GM23338 (cell line): ENCODE results near the gene UAP1. TPM values are rescaled to one million over a fixed set of nuclear protein-coding genes. Genes with fewer than 3 reads are reported as not detected.

ENCODE experiments used
- ATAC-seq: fragments of 200-7000 bp; cut with Tn5 transposase; 3 replicates; pipeline ENCODE4 v1.9.1; 2020
- DNase-seq: peaks from one replicate; pipeline ENCODE4 v3.0.0-alpha.2; 2015; ENCODE audit warnings: low spot score
- H2AFZ ChIP-seq: fragments of 200-600 bp; sonication (generic); 2 replicates; pipeline ENCODE4 v1.8.0; 2016; ENCODE audit warnings: antibody characterized with exemption, mild to moderate bottlenecking, moderate library complexity
- H3F3A ChIP-seq: fragments of 200-600 bp; sonication (generic); replicated peaks from 2 replicates; pipeline ENCODE4 v1.8.0; 2017; ENCODE audit warnings: antibody characterized with exemption, mixed run types, low read depth
- H3K27ac ChIP-seq: fragments of 200-600 bp; sonication (generic); 2 replicates; pipeline ENCODE4 v1.6.1; 2016; ENCODE audit warnings: low read depth
- H3K27me3 ChIP-seq: fragments of 200-600 bp; sonication (generic); 2 replicates; pipeline ENCODE4 v1.8.0; 2016; ENCODE audit warnings: mild to moderate bottlenecking, mixed run types, moderate library complexity; ENCODE audit not compliant: insufficient read depth
- H3K36me3 ChIP-seq: fragments of 200-600 bp; sonication (generic); 2 replicates; pipeline ENCODE4 v1.8.0; 2016; ENCODE audit warnings: mild to moderate bottlenecking; ENCODE audit not compliant: insufficient read depth
- H3K4me1 ChIP-seq: fragments of 200-600 bp; sonication (generic); 2 replicates; pipeline ENCODE4 v1.8.0; 2016; ENCODE audit warnings: mild to moderate bottlenecking, moderate library complexity; ENCODE audit not compliant: insufficient read depth
- H3K4me2 ChIP-seq: fragments of 200-600 bp; sonication (generic); 2 replicates; pipeline ENCODE4 v1.7.1; 2017; ENCODE audit warnings: mixed run types
- H3K4me3 ChIP-seq: fragments of 200-600 bp; sonication (generic); 2 replicates; pipeline ENCODE4 v1.6.1; 2016; ENCODE audit warnings: mixed run types
- H3K79me2 ChIP-seq: fragments of 200-600 bp; sonication (generic); replicated peaks from 2 replicates; pipeline ENCODE4 v1.8.0; 2017; ENCODE audit warnings: mild to moderate bottlenecking; ENCODE audit not compliant: insufficient read depth
- H3K9me2 ChIP-seq: fragments of 200-600 bp; sonication (generic); 2 replicates; pipeline ENCODE4 v1.8.0; 2017; ENCODE audit not compliant: insufficient read depth
- H4K20me1 ChIP-seq: fragments of 200-600 bp; sonication (generic); replicated peaks from 2 replicates; pipeline ENCODE4 v1.8.0; 2017; ENCODE audit warnings: mild to moderate bottlenecking; ENCODE audit not compliant: insufficient read depth
- H3K27ac Mint-ChIP-seq: 2 replicates; pipeline ENCODE4 v1.8.0; 2020; ENCODE audit warnings: inconsistent platforms, mild to moderate bottlenecking, moderate library complexity, mixed read lengths
- H3K27me3 Mint-ChIP-seq: 3 replicates; pipeline ENCODE4 v1.8.0; 2022; ENCODE audit warnings: low read depth, mild to moderate bottlenecking, moderate library complexity, mixed read lengths, inconsistent platforms; ENCODE audit not compliant: insufficient read depth, poor library complexity
- H3K36me3 Mint-ChIP-seq: 3 replicates; pipeline ENCODE4 v1.8.0; 2021; ENCODE audit warnings: low read depth, mild to moderate bottlenecking, inconsistent platforms, moderate library complexity, mixed read lengths
- H3K4me1 Mint-ChIP-seq: 3 replicates; pipeline ENCODE4 v1.8.0; 2020; ENCODE audit warnings: mild to moderate bottlenecking, inconsistent platforms, mixed read lengths
- H3K4me3 Mint-ChIP-seq: 3 replicates; pipeline ENCODE4 v1.8.0; 2021; ENCODE audit warnings: moderate library complexity, mild to moderate bottlenecking, inconsistent platforms, mixed read lengths
- H3K9me3 Mint-ChIP-seq: 3 replicates; pipeline ENCODE4 v1.8.0; 2020; ENCODE audit warnings: moderate library complexity, mild to moderate bottlenecking, inconsistent platforms, mixed read lengths
- CREB1 ChIP-seq: fragments of 250-450 bp; sonication (Bioruptor Pico); IDR thresholded peaks from 2 replicates; pipeline ENCODE4 v1.5.0; 2020; ENCODE audit warnings: low read depth, mild to moderate bottlenecking, moderate library complexity
- EZH2 ChIP-seq: fragments of 200-600 bp; sonication (generic); IDR thresholded peaks from one replicate; pipeline ENCODE4 v1.8.0; 2017; ENCODE audit warnings: antibody characterized with exemption, mild to moderate bottlenecking, low read depth; ENCODE audit not compliant: unreplicated experiment
- EZH2phosphoT487 ChIP-seq: fragments of 200-600 bp; sonication (generic); IDR thresholded peaks from one replicate; pipeline ENCODE4 v1.8.1; 2018; ENCODE audit warnings: antibody characterized with exemption; ENCODE audit not compliant: unreplicated experiment
- JUNB ChIP-seq: IDR thresholded peaks from one replicate; pipeline ENCODE4 v1.6.1; 2016; ENCODE audit warnings: antibody characterized with exemption; ENCODE audit not compliant: unreplicated experiment
- NANOG ChIP-seq: IDR thresholded peaks from 2 replicates; pipeline ENCODE4 v1.6.1; 2016; ENCODE audit warnings: antibody characterized with exemption, borderline replicate concordance
- POLR2AphosphoS5 ChIP-seq: IDR thresholded peaks from 2 replicates; pipeline ENCODE4 v1.6.1; 2016; ENCODE audit warnings: antibody characterized with exemption, low read depth
- STAT1 ChIP-seq: IDR thresholded peaks from one replicate; pipeline ENCODE4 v1.6.1; 2016; ENCODE audit warnings: antibody characterized with exemption; ENCODE audit not compliant: unreplicated experiment
- ZNF114 ChIP-seq: fragments of 250-450 bp; sonication (Bioruptor Pico); IDR thresholded peaks from 2 replicates; pipeline ENCODE4 v1.5.0; 2020; ENCODE audit warnings: mild to moderate bottlenecking, moderate library complexity
- ZNF331 ChIP-seq: fragments of 250-450 bp; sonication (Bioruptor Pico); IDR thresholded peaks from 2 replicates; pipeline ENCODE4 v1.5.0; 2020; ENCODE audit warnings: low read depth, mild to moderate bottlenecking, moderate library complexity
- polyA plus RNA-seq: library from polyadenylated mRNA; unstranded; fragments of >200 nt; fragmentation: Nextera tagmentation; extraction: Ambion mirVana; gene quantifications from 2 replicates; pipeline ENCODE4 v1.2.1, GENCODE V29; 2016
- total RNA-seq: library from RNA; depleted of rRNA; stranded (reverse); fragments of >200 nt; shearing (Covaris generic); gene quantifications from 2 replicates; pipeline ENCODE4 v1.2.3, GENCODE V29; 2014
- TF ChIP-seq, protein P1 (sequence below): IDR thresholded peaks from one replicate; pipeline ENCODE4 v1.6.1; 2018; ENCODE audit warnings: antibody characterized with exemption; ENCODE audit not compliant: unreplicated experiment
- TF ChIP-seq, protein P2 (sequence below): fragments of 250-450 bp; sonication (Bioruptor Pico); IDR thresholded peaks from 2 replicates; pipeline ENCODE4 v1.5.0; 2020; ENCODE audit warnings: mild to moderate bottlenecking, moderate library complexity
- TF ChIP-seq, protein P3 (sequence below), 2 experiments: fragments of 200-600 bp in 1 of 2; sonication (generic) in 1 of 2; conservative IDR thresholded peaks; 2 replicates each; pipeline versions ENCODE4 v1.5.1 to v1.6.1; 2016 to 2017; ENCODE audit warnings: antibody characterized with exemption in 2 of 2, low read depth in 2 of 2, mild to moderate bottlenecking in 2 of 2, moderate library complexity in 1 of 2
- TF ChIP-seq, protein P4 (sequence below): IDR thresholded peaks from 2 replicates; pipeline ENCODE4 v1.6.1; 2016; ENCODE audit warnings: antibody characterized with exemption

Gene UAP1
- total and polyA plus RNA-seq, 2 experiments from 2014 or later: 26.7 to 33.3 TPM

DNA sequence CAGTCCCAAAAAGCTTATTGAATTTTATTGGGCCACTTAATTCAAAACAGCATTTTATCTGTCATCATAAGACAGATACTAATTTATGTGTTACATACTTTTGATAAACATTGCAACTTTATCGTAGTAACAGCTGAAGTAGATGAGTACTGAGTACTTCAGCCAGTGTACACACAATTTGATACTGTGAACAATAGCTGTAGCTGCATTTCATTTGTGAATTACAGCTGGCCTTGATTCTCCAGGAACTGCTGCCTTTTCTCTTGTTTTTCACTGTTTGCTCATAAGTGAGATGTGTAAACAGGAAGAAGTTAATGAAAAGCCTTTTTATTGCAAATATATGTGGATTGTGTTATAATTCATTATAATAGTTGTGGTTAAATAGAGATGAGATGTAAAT, 10.2 kb downstream of the UAP1 start:
- Histone ChIP-seq H3F3A (no peaks in the 10 kb centered on the region), H3K27ac (no peak overlapping the region; the same call in 1 of the 2 replicates), H3K27me3 (no peaks in the 10 kb centered on the region), H3K9me2 (no peaks in the 10 kb centered on the region), H3K79me2 (peaks cover 32% of the 10 kb centered on the region), H3K4me1 (0 out of 2 replicates have a peak, but pooled peaks cover 7% of the 10 kb centered on the region), H4K20me1 (no peaks in the 10 kb centered on the region; the same call in 1 of the 2 replicates), H3K4me3 (no peak overlapping the region), H3K4me2 (no peak overlapping the region), H2AFZ (no peak overlapping the region), H3K36me3 (no peaks in the 10 kb centered on the region)
- Mint-ChIP-seq H3K4me3 (no peak overlapping the region), H3K4me1 (peaks cover 4% of the 10 kb centered on the region; the same call in 2 of the 3 replicates), H3K27ac (no peak overlapping the region), H3K9me3 (no peaks in the 10 kb centered on the region), H3K27me3 (no peaks in the 10 kb centered on the region), H3K36me3 (peaks cover 3% of the 10 kb centered on the region; the same call in 2 of the 3 replicates)
- no peak for DNase-seq
- no peak for ATAC-seq
- TF ChIP-seq, protein P1, sequence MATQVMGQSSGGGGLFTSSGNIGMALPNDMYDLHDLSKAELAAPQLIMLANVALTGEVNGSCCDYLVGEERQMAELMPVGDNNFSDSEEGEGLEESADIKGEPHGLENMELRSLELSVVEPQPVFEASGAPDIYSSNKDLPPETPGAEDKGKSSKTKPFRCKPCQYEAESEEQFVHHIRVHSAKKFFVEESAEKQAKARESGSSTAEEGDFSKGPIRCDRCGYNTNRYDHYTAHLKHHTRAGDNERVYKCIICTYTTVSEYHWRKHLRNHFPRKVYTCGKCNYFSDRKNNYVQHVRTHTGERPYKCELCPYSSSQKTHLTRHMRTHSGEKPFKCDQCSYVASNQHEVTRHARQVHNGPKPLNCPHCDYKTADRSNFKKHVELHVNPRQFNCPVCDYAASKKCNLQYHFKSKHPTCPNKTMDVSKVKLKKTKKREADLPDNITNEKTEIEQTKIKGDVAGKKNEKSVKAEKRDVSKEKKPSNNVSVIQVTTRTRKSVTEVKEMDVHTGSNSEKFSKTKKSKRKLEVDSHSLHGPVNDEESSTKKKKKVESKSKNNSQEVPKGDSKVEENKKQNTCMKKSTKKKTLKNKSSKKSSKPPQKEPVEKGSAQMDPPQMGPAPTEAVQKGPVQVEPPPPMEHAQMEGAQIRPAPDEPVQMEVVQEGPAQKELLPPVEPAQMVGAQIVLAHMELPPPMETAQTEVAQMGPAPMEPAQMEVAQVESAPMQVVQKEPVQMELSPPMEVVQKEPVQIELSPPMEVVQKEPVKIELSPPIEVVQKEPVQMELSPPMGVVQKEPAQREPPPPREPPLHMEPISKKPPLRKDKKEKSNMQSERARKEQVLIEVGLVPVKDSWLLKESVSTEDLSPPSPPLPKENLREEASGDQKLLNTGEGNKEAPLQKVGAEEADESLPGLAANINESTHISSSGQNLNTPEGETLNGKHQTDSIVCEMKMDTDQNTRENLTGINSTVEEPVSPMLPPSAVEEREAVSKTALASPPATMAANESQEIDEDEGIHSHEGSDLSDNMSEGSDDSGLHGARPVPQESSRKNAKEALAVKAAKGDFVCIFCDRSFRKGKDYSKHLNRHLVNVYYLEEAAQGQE: no peak
- TF ChIP-seq EZH2 (no peak), POLR2AphosphoS5 (no peak), ZNF114 (CRISPR knock-in tag) (no peak), CREB1 (CRISPR knock-in tag) (no peak), NANOG (no peak), ZNF331 (CRISPR knock-in tag) (no peak), STAT1 (no peak), JUNB (no peak), EZH2phosphoT487 (no peak)
- TF ChIP-seq, protein P2, sequence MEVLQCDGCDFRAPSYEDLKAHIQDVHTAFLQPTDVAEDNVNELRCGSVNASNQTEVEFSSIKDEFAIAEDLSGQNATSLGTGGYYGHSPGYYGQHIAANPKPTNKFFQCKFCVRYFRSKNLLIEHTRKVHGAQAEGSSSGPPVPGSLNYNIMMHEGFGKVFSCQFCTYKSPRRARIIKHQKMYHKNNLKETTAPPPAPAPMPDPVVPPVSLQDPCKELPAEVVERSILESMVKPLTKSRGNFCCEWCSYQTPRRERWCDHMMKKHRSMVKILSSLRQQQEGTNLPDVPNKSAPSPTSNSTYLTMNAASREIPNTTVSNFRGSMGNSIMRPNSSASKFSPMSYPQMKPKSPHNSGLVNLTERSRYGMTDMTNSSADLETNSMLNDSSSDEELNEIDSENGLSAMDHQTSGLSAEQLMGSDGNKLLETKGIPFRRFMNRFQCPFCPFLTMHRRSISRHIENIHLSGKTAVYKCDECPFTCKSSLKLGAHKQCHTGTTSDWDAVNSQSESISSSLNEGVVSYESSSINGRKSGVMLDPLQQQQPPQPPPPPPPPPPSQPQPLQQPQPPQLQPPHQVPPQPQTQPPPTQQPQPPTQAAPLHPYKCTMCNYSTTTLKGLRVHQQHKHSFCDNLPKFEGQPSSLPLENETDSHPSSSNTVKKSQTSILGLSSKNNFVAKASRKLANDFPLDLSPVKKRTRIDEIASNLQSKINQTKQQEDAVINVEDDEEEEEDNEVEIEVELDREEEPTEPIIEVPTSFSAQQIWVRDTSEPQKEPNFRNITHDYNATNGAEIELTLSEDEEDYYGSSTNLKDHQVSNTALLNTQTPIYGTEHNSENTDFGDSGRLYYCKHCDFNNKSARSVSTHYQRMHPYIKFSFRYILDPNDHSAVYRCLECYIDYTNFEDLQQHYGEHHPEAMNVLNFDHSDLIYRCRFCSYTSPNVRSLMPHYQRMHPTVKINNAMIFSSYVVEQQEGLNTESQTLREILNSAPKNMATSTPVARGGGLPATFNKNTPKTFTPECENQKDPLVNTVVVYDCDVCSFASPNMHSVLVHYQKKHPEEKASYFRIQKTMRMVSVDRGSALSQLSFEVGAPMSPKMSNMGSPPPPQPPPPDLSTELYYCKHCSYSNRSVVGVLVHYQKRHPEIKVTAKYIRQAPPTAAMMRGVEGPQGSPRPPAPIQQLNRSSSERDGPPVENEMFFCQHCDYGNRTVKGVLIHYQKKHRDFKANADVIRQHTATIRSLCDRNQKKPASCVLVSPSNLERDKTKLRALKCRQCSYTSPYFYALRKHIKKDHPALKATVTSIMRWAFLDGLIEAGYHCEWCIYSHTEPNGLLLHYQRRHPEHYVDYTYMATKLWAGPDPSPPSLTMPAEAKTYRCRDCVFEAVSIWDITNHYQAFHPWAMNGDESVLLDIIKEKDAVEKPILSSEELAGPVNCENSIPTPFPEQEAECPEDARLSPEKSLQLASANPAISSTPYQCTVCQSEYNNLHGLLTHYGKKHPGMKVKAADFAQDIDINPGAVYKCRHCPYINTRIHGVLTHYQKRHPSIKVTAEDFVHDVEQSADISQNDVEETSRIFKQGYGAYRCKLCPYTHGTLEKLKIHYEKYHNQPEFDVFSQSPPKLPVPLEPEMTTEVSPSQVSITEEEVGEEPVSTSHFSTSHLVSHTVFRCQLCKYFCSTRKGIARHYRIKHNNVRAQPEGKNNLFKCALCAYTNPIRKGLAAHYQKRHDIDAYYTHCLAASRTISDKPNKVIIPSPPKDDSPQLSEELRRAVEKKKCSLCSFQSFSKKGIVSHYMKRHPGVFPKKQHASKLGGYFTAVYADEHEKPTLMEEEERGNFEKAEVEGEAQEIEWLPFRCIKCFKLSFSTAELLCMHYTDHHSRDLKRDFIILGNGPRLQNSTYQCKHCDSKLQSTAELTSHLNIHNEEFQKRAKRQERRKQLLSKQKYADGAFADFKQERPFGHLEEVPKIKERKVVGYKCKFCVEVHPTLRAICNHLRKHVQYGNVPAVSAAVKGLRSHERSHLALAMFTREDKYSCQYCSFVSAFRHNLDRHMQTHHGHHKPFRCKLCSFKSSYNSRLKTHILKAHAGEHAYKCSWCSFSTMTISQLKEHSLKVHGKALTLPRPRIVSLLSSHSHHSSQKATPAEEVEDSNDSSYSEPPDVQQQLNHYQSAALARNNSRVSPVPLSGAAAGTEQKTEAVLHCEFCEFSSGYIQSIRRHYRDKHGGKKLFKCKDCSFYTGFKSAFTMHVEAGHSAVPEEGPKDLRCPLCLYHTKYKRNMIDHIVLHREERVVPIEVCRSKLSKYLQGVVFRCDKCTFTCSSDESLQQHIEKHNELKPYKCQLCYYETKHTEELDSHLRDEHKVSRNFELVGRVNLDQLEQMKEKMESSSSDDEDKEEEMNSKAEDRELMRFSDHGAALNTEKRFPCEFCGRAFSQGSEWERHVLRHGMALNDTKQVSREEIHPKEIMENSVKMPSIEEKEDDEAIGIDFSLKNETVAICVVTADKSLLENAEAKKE (CRISPR knock-in tag): no peak
- TF ChIP-seq, protein P3, sequence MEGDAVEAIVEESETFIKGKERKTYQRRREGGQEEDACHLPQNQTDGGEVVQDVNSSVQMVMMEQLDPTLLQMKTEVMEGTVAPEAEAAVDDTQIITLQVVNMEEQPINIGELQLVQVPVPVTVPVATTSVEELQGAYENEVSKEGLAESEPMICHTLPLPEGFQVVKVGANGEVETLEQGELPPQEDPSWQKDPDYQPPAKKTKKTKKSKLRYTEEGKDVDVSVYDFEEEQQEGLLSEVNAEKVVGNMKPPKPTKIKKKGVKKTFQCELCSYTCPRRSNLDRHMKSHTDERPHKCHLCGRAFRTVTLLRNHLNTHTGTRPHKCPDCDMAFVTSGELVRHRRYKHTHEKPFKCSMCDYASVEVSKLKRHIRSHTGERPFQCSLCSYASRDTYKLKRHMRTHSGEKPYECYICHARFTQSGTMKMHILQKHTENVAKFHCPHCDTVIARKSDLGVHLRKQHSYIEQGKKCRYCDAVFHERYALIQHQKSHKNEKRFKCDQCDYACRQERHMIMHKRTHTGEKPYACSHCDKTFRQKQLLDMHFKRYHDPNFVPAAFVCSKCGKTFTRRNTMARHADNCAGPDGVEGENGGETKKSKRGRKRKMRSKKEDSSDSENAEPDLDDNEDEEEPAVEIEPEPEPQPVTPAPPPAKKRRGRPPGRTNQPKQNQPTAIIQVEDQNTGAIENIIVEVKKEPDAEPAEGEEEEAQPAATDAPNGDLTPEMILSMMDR (conservative IDR thresholded peaks at IDR 0.05; ENCODE audit: low read depth in 2 of 2): no peak
- TF ChIP-seq, protein P4, sequence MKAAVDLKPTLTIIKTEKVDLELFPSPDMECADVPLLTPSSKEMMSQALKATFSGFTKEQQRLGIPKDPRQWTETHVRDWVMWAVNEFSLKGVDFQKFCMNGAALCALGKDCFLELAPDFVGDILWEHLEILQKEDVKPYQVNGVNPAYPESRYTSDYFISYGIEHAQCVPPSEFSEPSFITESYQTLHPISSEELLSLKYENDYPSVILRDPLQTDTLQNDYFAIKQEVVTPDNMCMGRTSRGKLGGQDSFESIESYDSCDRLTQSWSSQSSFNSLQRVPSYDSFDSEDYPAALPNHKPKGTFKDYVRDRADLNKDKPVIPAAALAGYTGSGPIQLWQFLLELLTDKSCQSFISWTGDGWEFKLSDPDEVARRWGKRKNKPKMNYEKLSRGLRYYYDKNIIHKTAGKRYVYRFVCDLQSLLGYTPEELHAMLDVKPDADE: no peak
